GM18867 (cell line): ENCODE results near the gene PNPLA5.
"Not testable (repeated sequence)": the region's sequence is repeated elsewhere in the genome, so short reads cannot be mapped to it uniquely, and the experiment has no call there.

ENCODE experiments used
- ATAC-seq: cut with Tn5 transposase; IDR thresholded peaks from one replicate; pipeline ENCODE4 v1.9.1; 2021; ENCODE audit warnings: mild to moderate bottlenecking, moderate library complexity; ENCODE audit not compliant: unreplicated experiment

PNPLA5 gene

DNA sequence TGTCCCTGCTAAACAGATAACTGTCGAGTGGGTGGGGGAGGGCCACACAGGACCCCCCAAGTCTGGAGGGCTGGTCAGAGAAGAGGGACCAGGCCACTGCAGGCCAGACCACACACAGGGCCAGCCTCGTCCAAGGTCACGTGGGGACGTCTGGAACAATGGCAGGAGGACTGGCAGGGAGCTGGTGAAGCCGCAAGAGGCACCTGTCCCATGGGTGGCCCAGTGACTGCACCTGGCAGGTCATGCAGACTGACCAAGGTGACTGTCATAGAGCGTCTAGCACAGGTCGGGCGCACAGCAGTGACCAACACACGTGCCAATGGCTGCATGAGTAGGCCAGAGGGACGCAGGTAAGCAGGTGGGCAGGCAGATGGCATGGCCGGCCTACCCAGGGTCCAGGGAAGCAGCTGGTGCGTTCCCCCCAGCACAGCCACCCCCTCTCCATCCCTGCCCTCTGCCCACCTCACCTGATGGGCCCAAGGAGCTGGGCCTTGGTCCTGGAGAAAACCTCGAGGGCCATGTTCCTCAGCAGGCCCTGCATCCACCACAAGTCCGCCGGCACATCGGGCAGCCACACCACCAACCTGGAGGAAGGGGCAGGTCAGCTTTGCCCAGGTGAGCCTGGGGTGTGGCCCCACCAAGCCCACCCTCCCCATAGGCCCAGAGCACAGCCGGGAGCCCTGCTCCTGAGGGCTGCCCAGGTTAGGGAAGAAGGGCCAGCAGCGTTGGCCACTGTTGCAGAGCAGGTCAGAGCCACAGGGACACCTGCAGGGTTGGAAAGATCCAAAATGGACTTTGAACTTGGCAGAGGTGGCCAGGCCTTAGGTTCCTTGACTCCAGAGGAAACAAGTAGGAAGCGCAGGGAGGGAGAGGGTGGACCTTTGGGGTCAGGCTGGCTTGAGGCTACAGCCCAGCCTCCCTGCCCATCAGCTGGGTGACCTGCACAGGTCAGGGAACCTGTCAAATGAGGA lies 10.4 kb downstream of the PNPLA5 start:
- ATAC-seq, result no peak

DNA sequence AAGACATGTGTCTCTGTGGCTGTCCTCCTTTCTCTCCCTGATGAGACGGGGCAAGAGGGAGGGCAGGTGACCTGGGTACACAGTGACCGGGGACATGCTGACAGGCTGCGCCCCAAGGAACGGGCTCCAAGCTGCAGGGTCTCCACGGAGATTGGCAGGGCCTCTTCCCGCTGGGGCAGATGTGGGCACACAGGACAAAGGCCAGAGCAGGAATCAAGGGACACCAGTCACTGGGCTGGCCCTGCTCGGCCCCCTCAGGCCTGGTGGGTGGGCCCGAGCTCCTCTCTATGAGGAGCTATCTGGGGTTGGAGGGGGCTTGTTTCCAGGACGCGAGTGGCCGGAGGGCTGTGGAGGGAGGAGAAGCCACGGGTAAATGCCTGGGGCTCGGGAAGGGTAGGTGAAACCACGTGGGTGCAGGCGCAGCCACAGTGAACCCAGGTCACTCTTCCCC lies 11.2 kb downstream of the PNPLA5 start:
- no peak for ATAC-seq

DNA sequence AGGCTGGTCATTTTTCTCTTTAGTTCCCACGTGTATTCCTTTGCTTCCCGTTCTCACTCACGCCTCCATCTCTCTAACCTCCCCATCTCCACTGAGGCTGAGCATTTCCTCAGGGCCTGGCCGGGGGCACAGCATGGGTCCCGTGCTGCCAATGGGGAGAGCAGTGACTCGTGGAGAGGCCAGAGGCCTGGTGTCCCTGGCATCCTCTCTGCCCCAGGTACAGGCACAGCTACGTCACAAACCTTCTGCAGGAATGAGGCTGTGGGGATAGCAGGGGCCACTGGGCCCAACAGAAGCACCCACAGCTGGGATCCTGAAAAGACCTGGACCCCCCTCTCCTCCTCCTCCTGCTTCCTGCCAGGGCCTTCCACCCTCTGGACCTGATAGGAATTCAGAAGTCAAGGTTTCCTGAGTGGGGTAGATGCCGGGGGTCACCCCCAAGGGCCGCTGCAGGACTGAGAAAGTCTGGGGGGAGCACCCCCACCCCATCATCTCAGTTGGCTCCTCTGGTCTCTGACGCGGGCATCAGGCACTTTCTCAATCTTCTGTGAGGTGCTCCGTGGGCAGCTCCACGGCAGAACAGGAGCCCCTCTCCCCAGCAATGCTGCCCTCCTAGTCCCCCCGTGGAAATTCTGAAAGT lies 11.8 kb downstream of the PNPLA5 start:
- ATAC-seq, result no peak

DNA sequence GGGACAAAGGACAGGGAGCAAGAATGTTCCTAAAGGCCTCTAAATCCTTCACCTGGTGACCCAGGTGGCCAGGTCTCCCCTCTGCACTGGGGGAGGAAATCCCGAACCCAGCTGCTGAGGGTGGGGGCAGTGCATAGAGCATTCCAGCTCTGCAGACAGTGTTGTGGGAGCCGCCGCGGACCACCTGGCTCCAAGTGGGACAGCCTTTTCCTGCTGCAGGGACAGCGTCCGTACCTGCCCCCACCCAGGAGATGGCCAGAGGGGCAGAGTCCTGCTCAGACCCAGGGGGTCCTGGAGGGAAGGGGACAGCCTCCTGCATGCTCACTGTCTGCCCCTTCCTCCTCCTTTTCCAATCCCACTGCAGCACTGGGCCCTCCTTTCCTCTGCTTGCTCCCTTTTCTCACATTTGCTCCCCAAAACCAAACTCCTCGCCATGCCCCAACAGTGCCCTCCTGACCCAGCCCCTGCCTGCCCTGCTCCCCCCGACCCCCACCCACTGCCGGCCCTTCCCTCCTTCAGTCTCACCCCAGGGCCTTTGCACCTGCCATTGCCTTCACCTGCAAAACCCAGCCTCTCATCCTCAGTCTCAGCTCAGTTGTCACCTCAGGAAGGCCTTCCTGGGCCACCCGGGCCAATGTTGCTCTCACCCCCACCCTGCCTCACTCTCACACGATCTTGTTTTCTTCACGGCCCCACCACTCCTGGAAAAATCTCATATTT lies 12.8 kb downstream of the PNPLA5 start:
- no peak for ATAC-seq

DNA sequence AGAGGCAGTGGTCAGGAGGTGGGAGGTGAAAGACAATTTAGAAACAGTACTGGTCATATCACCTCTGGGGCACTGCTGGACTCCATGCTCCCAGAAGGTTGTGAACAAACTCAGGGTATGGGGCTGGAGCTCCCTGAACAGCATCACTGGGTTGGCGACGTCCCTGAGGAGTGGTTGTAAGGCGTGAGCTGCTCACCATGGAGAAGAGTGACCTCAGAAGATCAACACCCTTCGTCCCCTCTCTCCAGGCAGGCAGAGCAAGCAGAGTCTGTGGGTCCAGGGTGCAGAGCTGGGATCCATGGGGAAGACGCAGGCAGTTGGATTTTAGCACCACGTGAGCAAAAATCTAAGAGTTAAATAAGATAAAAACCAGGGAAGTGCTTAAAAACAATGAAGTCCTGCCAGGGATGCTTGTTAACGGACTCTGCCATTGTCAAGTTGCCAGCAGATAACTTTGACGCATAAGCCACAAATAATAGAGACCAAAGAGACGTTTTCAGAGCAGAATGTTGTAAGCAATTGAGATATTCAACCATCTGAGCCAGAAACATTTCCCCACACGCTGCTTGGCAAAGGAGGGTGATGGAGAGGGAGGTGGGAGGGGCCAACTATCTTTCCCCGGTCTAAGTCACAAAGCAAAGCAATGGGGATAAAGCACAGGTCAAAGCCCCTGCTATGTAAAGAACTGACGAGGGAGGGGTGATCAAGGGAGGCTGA lies 13.6 kb downstream of the PNPLA5 start:
- ATAC-seq, result no peak

DNA sequence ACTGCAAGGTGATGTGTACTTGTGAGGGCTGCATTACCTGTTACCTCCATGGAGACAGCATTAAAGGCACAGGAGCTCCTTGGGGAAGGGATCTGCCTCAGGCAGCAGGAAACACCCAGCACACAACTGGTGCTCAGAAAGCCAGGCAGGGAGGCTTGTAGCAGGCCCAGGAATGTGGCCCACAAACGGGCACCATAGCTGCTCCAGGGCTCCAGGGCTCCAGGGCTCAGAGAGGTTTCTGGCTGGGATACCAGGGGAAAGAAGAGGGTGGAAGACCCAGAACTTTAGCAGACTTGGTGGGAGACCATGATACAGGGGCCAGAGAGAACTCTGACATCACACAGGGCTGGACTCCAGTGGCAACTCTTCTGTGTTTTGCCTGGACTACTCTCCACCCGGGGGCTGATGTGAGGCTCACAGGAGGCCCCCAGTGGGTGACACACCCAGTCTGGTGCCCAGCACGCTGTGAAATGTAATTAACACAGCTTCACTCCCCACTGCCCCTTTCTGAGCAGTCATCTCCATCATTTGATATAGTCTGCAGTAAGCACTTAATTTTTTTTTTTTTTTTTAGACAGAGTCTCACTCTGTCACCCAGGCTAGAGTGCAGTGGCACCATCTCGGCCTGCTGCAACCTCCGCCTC lies 14.8 kb downstream of the PNPLA5 start:
- ATAC-seq, result no peak

DNA sequence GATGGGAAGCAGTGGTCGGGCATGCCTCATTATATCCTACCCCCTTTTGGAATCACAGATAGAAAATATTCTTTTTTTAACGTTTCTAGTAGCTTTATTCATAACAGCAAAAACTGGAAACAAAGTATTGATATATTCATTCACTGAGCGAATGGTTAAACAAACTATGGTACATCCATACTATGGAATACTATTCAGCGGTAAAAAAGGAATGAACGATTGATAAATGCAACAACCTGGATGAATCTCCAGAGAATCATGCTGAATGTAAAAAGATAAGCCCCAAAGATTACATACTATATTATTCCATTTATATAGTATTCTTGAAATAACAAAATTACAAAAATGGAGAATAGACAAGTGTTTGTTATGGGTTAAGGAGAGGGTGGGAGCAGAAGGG lies 22.0 kb downstream of the PNPLA5 start:
- ATAC-seq, result no peak

DNA sequence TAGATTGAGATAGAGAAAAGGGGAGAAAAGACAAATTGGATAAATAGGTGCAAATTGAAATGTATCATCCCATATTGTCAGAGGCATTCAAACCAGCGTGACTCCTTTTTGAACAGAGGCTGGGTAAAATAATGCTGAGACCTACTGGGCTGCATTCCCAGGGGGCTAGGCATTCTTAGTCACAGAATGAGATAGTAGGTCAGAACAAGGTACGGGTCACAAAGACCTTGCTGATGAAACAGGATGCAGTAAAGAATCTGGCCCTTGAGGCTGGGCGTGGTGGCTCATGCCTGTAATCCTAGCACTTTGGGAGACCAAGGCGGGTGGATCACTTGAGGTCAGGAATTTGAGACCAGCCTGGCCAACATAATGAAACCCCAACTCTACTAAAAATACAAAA lies 22.8 kb downstream of the PNPLA5 start:
- not testable (repeated sequence) for ATAC-seq

DNA sequence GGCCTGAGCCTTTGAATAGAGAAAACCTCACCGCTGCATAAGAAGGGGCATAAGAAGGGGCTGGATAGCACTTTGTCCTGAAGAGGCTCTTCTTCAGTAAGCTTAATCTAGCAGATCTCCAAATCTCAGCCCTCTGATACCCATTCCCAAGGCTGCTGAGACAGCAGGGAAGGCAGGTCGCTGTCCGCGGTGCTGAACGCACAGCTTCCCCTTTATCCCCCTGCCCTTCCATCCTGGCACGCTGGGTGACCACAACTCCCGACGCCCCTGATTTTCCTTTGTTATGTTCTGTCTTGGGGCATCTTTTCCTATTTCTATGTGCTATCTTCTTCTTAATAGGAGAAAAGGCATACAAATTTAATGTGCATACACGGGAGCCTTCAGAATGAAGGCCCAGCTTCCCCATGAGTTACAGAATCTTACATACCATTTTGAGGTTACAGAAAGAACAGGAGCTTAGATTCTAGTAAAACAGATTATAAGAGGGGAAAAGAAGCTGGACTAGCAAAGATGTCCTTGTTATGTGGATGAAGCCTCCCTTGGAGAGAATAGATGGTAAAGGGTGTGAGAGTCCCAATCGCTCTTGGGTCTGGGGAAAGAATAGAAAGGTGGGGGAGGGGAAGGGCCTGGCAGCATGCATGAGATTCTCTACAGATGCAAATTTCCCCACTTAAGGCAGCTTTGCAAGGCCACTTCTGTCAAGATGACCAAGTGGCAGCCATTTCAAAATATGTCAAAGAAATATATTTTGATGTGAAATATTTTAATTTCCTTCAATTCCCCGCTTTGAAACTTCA lies 23.8 kb downstream of the PNPLA5 start:
- no peak for ATAC-seq

DNA sequence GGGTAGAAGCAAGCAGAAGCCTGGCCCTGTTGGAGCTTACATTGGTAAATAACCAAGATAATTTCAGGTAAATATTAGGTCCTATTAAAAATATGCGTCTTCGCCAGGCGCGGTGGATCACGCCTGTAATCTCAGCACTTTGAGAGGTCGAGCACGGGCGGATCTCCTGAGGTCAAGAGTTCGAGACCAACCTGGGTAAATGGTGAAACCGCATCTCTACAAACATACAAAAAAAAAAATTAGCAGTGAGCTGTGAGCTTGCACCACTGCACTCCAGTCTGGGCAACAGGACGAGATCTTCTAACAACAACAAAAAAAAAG lies 29.0 kb downstream of the PNPLA5 start:
- ATAC-seq, result no peak

DNA sequence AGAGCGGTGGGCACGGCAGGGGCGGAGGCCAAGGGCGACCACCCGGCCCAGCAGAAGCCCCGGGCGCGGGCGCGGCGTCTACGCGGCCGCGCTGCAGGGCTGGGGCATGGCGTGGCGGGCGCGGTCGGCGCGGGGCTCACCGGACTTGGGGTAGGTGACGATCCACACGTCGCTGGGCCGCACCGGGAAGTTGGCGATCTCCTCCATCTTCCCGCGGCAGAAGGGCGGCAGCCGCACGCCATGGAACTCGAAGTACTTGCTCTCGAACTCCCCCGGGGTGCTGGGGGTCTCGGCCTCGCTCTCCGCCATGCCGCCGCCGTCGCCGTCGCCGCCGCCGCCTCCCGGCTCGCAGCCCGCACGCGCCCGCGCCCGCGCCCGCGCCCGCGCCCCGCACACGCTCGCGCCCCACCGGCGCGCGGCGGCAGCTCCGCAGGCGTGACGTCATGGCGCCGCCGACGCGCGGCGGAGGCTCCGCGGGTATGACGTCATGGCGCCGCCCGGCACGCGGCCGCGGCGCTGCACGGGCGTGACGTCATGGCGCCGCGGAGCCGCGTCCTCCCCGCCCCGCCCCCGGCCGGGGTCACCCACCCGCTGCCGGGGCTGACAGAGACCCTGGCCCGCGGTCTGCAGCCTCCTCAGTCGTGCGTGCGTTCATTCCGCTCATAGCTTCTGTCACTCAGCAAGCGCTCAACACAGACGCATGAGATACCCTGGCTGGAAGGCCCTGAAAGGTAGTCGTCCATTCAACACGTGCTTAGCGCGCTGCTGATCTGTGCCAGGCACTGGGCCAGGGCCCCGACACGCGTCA lies 29.5 kb downstream of the PNPLA5 start, which contains the start of gene SULT4A1:
TSS of gene SULT4A1 (minus strand) at position 440 of the 808 bp plus-strand sequence. CDS start at position 309, 131 bp downstream.
- no peak for ATAC-seq

DNA sequence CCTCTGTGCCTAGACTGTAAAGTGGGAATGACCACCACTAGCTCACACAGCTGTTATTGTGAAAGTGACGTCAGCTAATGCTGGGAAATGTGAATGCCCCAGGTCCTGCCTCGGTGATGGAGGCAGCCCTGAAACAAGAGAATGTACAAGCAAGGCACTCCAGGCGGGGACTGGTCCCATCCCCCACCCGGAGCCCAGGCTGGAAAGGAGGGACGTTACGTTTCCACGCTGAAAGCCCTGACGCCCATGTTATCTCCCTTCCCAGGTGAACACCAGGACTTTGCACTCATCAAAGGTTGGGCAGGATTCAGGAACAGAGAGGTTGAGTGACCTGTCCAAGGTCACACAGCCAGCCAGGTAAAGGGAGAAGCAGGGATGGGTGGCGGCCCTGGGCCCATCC lies 30.3 kb downstream of the PNPLA5 start:
- ATAC-seq, result no peak

DNA sequence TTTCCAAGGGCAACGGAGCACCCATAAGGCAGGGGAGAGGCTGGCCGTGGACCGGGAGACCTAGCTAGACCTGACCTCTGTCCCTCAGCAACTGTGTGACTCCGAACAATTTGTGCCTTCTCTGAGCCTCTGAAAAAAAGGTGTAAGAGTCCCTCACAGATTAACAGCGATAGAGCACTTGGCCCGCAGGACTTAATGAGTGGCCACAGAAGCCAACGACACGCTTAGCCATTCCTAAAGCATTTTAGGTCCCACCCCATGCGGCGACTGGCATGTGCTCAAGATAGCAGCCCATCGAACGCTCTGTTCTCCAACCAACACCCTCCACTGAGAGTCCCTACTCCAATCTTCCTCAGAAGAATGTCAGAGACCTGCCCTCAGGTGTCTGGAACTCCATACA lies 31.0 kb downstream of the PNPLA5 start:
- no peak for ATAC-seq

DNA sequence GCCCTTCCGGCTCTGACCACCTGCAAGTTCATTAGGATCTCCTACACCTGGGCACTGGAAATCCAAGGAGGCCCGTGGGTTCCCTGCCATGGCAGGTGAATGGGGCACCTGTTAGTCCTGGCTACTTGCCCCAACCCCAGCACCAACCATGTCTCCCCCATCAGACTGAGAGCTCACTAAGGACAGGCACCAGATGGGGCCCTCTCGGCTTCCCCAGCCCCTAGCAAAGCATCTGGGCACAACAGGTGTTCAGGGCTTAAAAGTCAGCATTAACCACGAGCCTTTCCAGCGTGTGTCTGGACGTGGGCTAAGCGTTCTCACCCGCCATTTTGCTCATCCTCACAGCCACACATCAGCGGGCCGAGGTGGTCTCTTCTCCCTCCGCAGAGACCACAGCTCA lies 31.7 kb downstream of the PNPLA5 start:
- ATAC-seq, result no peak

DNA sequence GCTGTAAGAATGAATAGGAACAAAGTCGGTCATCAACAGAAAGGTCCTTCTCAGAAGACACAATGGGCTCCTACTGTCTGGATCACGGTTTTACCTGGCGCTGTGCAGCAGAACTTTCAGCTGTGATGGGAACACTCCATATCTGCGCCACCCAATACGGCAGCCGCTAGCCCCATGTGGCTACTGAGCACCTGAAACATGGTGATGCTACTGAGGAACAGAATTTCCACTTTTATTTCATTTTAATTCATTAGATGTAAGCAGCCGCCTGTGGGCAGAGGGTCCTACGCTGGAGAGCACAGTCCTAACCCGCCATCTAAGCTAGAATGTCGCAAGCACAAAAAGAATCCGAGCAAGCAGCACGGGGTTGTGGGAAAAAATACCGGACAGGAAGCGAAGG lies 32.2 kb downstream of the PNPLA5 start:
- no peak for ATAC-seq

DNA sequence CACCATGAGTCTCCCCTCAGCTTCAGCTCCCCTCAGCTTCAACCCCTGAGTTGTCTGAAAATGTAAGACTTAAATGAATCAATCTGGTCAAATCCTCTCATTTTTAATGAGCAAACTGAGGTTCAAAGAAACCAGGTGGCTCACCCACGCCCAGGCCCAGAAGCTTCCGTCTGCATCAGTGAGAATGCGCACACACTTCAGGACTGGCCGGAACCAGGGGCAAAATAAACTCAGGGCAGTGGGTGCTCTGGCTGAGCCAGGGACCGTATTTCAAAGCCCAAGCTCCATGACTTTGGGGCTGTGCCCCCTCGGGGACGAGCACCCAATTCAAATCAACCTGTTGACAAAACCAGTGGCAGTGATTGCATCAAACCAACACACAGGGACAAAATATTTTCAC lies 32.6 kb downstream of the PNPLA5 start:
- no peak for ATAC-seq

DNA sequence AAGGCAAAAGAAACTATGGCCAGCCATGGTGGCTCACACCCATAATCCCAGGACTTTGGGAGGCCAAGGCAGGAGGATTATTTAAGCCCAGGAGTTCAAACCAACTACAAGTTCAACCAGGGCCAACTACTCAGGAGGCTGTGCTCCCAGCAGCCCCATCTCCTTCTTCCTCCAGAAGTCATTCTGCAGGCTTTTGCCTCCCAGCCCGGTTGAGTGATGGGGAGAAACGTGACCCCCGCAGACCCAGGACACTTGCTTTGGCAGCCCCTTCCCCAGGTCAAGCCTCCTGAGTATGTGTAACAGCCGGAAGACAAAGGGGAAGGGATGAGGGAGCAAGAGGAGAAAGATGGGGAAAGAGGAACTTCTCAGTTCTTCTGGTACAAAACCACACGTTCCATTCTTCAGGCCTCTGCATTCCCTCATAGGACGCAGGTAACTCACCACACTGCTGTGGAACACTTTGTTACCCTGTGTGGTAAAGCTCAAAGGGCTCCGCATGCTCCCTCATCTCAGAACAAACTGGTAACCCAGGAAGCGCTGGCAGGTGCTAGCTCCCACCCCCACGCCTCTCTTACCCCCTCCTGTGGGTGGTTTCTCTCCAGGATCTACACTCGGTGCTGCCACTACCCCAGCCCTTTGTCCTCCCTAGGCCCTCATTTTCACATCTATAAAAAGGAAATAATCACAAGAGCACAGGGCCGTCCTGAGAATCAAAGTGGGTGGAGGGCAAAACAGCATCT lies 33.5 kb downstream of the PNPLA5 start:
- no peak for ATAC-seq

DNA sequence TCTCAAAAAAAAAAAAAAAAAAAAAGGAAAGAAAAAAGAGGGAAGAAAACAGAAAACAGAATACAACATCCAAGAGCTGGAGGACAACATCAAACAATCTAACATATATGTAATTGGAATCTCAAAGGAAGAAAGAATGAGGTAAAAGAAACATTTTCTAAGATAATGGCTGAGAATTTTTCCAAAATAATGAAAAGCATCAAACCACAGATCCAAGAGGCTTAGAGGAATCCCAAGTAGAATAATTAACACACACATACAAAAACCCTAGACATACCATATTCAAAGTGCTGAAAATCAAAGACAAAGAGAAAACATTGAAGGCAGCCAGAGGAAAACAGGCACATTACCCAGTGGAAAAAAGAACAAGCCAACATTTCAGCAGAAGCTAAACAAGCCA lies 34.4 kb downstream of the PNPLA5 start:
- ATAC-seq, result no peak
